SH-SY5Y (cell line): ENCODE results near the gene OGFOD3.

Experiments used
- GATA2 ChIP-seq: IDR thresholded peaks from 2 replicates; pipeline ENCODE4 v1.6.1; 2011; ENCODE audit warnings: mild to moderate bottlenecking, low read depth, low read length
- GATA3 ChIP-seq: IDR thresholded peaks from 2 replicates; pipeline ENCODE4 v1.6.1; 2011; ENCODE audit warnings: low read depth, mild to moderate bottlenecking, low read length, moderate library complexity

Gene OGFOD3

DNA sequence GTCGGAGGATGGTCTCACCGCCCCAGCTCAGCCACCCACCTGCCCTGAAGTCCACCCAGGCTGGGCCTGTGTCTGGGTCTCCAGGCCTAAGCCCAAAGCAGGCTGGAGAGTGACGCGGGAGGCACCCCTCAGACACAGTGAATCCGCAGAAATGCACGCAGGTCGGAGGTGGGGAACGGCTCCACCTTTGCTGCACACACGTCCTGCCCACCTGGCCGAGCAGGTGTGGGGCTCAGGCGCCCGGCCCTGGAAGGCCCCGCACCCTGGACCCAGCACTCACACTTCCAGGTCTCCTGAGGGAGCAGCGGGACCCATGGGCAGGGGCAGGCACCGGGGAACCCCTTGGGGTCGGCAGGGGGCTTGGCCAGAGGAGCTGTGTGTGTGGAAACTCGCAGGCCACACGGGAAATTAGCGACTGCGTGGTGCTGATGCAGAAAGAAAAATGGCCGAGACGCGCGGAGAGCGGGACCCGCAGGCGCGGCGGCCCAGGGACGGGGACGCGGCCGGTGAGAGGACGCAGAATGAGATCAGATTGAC, 21.5 kb upstream of the OGFOD3 start:
- no peak for TF ChIP-seq GATA3
- no peak for TF ChIP-seq GATA2

DNA sequence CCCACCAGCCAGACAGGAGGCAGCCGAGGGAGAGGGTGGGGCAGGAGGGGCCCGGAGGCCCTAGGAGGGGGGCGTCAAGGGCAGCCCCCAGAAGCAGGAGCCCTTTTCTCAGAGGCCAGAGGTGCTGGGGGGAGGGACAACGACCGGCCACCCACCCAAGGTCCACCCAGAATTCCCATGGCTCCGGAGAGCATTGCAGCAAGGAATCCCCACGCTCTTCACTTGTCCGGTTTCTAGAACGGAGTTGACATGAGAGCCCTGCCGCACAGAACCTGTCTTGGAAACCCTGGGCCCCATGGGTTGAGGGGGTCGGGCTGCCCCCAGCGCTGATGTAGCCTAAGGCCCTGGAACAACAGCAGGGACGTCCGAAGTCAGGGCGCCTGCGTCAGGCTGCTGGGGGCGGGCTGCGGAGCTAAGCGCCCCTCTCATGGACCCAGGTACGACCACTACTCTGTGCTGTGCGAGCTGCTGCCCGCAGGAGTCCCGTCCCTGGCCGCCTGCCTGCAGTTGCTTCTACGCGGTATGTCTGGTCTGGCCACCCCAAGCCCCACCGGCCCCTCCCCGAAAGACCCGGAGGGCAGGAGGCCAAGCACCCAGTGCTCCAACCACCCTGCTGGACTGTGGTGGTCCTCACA, 20.9 kb upstream of the OGFOD3 start:
- no peak for TF ChIP-seq GATA2
- no peak for TF ChIP-seq GATA3

DNA sequence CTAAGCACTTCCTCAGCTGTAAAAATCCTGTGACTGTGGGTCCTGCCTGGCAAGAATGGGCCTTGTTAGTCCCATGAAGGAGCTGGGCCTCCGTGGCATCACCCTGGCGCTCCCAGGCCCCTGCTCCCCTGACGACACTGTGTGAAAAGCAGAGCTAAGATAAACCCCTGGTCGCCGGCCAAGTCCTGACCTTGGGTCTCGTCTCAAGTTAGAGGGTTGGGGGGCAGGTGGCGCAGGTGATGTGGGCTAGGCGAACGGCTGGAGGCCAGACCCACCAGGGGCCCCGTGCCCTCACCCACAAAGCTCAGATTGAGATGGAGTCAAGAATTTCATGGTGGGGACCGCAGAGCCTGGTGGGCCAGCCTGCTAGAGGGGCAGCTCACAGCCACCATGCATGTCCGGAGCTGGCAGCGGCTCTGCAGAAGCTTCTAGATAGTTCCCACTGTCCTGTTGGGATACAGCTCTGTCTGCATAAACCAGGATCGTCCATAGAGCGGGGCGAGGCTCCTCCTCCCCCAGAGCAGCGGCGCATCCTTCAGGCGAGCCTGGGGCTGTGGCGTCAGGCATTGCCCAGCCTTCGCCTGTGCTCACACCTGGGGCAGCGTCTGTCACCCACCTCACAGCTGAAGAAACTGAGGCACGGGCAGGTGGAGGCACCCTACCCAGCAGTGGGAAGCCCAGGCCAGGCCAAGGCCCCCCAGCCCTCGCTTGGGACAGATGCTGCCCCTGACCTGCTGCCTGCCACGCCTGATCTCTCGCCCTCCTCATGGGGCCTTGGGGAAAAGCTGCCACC, 20.2 kb upstream of the OGFOD3 start:
- TF ChIP-seq GATA2 = no peak
- no peak for TF ChIP-seq GATA3

DNA sequence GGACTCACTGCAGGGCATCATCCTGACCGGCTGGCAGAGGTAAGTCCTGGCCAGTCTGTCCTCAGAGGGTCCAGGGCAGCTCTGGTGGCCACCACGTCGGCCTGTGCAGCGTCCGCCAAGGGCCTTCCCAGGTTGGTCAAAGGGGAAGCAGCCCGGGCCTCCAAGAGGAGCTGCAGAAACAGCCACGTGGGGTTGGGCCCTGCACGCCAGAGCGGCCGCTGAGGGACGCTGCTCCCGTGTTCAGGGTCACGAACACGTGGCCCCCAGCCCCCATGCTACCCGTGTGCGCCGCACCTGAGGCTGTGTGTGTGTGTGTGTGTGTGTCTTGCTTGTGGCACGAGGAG, 18.9 kb upstream of the OGFOD3 start:
- TF ChIP-seq GATA2 (no peak), GATA3 (no peak)

DNA sequence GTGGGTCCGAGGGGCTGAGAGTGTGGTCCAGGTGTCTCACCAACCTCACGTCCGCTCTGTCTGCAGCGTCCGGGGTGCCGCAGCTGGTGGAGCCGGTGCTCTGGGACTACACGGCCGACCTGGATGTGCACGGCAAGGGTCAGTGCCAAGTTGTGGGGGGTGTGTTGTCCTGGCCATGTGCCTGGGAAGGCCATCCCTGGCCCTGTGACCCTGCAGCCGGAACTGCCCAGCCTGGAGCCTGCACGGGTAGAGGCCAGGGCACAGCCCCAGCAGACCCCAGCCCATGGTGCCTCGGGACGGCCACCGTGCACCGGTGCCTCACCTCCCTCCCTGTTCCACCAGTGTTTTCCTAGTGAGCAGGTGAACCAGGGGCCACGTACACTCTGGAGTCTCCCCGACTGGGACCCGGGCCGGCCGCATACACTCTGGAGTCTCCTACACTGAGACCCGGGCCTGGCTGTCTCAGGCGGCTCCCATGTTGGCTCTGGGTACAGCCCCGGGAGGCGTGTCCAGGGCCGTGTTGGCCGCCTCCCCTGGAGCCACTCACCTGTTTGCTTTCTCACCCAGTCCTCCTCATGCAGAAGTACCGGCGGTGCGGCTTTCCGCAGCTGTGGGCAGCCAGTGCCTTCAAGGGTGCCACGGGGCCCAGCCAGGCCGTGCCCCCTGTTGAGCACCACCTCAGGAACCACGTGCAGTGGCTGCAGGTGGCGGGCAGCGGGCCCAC, 18.4 kb upstream of the OGFOD3 start:
- TF ChIP-seq GATA3 (no peak), GATA2 (no peak)

DNA sequence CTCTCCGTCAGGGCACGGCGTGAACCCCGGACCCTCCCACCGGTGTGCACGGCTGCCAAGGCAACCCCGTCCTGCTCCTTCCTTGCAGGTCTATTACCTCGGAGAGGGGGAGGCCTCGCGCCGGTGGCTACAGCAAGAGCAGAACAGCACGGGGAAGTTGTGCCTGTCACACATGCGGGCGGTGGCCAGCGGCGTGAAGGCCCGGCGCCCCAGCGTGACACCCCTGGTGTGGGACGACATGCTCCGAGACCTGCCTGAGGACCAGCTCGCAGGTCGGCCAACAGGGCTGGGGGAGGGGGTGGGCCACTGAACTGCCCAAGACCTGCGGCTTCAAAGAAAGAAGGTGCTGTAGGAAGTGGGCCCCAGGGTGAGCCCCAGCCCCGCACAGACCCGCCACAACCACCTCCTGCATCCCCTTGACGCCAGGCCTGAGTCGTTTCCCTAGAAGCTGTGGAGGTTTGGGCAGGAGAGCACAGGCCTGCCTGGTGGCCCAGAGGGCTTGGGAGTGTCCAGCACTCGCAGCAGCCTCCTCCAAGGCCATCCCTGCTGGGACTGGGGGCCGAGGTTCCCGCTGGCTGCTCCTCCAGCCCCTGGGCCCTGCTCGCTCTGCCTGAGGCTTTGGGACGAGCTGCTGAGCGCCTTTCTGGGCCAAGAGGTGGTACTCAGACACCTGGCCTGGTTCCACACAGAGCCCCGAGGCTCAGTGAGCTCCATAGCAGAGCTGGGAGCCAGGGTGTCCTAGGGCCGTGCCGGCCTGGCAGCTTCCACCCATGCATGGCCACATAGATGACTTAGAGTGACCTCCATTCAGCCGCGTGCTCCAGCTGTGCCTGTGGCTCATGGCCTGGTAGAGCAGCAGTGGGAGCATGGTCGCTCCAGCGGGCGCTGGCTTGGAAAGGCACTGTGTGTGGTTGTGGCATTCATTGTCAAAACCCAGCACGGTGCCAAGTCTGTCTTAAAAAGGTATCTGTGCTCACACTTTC, 17.5 kb upstream of the OGFOD3 start:
- no peak for TF ChIP-seq GATA3
- TF ChIP-seq GATA2 = no peak

DNA sequence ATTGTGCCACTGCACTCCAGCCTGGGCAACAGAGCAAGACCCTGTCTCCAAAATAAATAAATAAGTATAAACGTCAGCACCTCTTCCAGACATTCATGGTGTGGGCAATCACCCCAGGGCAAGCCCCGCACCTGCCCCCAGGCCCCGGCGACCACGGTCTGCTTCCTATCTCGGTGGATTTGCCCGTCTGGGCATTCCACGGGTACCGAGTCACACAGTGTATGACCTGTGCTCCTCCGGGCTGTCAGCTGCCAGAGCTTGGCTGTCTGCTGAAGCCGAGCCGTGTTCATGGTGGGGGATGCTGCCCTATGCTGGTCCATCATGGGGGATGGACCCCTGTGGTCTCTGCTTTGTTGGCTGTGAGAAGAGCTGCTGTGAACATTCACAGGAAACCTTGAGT, 16.7 kb upstream of the OGFOD3 start:
- TF ChIP-seq GATA3 = no peak
- TF ChIP-seq GATA2 = no peak

DNA sequence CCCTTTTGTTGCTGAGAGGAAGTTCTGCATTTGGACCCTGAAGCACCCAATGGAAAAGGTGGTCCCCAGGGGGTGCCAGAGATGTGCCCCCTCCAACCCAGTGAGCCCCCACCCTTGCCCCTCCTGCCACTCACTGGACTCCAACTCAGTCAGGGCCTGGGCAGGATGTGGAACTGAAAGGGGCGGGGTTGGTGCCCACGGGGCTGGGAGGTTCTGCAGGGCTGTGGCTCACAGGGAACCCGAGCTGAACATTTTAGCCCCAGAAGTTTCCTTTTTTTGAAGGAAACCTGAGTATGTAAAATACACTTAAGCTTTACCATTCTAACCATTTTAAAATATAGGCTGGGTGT, 15.8 kb upstream of the OGFOD3 start:
- TF ChIP-seq GATA2 = no peak
- TF ChIP-seq GATA3 = no peak

DNA sequence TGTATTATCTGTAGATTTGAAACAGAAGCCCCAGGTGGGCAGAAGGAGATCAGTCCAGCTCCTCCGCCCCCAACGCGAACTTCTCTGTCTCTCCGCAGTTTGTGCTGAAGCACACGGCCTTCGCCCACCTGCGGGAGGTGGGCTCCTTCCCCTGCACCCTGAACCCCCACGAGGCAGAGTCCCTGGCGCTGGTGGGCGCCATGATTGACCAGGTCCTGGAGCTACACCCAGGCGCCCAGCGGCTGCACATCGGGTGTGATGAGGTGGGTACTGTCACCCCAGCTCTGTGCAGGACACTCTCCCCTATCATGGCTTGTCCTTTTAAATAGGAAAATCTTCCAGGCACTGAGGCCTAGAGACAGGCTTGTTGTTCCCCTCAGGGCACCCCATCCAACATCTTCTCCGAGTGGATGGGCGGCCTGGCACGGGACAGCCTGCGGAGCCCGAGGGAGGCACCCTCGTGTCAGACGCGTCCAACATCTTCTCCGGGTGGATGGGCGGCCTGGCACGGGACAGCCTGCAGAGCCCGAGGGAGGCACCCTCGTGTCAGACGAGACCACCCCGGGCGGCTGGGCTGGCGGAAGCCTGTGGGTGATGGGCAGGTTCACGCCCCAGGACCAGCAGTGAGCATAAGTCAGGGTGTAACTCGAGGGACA, 15.3 kb upstream of the OGFOD3 start:
- TF ChIP-seq GATA2 (no peak), GATA3 (no peak)

DNA sequence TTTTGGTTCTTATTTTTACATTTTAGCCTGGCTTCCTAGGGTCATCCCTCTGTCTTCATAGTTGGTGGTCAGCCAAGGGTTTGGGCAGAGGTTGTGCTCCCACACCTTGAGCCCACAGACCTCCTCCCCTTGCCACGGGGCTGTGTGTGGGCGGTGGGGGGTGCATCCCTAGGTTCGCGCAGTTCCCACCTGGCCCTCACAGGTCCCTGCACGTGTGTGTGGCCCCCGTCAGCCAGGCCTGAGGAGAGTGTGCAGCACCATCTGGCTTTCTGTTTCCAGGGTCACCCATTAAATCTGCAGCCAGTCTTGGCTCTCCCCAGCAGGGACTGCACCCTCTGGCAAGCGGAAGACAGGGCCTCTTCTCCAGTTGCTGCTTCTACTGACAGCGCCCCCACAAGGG, 13.6 kb upstream of the OGFOD3 start:
- TF ChIP-seq GATA3 (no peak), GATA2 (no peak)

DNA sequence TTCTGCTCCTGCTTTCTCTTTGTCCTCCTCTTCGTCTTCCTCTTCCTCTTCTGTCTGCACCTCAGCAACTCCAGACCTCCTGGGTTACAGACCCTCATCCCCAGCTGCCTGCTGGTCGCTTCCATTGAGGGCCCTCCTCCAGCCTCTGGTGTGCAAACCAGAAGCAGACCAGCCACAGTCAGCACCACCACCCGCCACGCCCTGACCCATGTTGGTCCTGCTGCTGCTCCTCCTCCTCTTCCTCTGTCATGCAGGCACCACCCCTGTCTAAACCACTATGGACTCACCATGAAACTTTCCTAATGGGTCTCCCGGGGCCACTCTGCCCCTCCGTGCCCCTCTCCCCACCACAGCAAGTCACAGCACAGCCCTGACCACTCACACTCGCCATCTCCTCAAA, 11.4 kb upstream of the OGFOD3 start:
- no peak for TF ChIP-seq GATA2
- no peak for TF ChIP-seq GATA3

DNA sequence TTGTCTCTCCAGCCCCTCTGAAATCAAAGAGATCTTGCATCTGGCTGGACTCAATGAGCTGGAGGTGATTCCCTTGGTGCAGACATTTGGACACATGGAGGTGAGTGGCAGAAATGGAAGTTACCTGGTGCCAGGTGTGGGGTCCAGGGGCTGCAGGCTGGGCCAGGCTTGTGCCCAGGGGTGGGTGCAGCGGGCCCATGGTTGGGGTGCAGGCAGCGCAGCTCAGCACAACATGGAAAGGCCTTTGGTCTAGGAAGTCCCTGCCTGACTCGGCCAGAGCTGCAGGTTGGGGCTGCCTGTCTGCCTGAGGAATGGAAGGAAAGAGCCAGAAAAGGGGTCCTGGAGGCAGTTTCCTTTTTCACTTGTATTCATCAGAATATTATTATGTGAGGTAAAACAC, 10.2 kb upstream of the OGFOD3 start:
- TF ChIP-seq GATA2 = no peak
- TF ChIP-seq GATA3 = no peak

DNA sequence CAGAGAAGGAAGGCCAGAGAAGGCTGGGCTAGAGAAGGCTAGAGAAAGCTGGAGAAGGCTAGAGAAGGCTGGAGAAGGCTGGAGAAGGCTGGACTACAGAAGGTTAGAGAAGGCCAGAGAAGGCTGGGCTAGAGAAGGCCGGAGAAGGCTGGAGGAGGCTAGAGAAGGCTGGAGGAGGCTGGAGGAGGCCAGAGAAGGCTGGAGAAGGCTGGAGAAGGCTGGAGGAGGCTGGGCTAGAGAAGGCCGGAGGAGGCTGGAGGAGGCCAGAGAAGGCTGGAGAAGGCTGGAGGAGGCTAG, 6.4 kb upstream of the OGFOD3 start:
- TF ChIP-seq GATA2 (no peak), GATA3 (no peak)
